Measurements from ENCODE around the gene OR2T4.

The OR2T4 gene

DNA sequence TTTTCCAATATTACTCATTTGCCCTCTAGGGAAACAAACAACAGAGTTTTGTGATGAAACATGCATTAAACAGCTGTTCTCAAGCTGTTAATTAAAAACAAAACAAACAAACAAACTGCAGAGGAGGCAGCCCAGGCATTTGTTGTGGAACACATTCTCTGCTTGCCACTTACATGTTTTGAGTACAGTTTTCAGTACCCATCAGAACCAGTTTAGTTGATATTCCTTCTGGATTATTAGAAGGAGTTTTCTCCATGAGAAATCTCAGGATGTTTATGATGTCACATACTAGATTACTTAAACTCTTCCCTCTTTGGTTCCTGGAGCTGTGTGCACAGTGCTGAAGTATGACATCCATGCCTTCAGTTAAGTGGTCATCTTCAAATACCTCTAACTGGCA is 14.0 kb downstream of the OR2T4 start, which contains the start of gene OR2T6:
Gene OR2T6 (plus strand): TSS at position 301 of the 400 bp plus-strand sequence. CDS start 11,863 bp downstream, outside the sequence.
- TF ChIP-seq CREB1 (IDR thresholded peaks at IDR 0.05; ENCODE audit: low read depth), result no peak
- TF ChIP-seq FOXM1 (IDR thresholded peaks at IDR 0.05; ENCODE audit: borderline replicate concordance, low read depth), result no peak
- no peak for TF ChIP-seq TEAD4 (IDR thresholded peaks at IDR 0.05)
- TF ChIP-seq RAD21 (IDR thresholded peaks at IDR 0.05; ENCODE audit: low read depth), result no peak
- TF ChIP-seq TCF12 (IDR thresholded peaks at IDR 0.05; ENCODE audit: low read depth), result no peak
- TF ChIP-seq, protein P1, sequence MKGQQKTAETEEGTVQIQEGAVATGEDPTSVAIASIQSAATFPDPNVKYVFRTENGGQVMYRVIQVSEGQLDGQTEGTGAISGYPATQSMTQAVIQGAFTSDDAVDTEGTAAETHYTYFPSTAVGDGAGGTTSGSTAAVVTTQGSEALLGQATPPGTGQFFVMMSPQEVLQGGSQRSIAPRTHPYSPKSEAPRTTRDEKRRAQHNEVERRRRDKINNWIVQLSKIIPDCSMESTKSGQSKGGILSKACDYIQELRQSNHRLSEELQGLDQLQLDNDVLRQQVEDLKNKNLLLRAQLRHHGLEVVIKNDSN (IDR thresholded peaks at IDR 0.05), result no peak
- TF ChIP-seq, protein P2, sequence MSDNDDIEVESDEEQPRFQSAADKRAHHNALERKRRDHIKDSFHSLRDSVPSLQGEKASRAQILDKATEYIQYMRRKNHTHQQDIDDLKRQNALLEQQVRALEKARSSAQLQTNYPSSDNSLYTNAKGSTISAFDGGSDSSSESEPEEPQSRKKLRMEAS (IDR thresholded peaks at IDR 0.05), result no peak
- TF ChIP-seq EGR1 (IDR thresholded peaks at IDR 0.05), result no peak
- TF ChIP-seq CEBPB (IDR thresholded peaks at IDR 0.05), result no peak
- TF ChIP-seq ZBTB7A (IDR thresholded peaks at IDR 0.05; ENCODE audit: low read depth), result no peak
- TF ChIP-seq, protein P3, sequence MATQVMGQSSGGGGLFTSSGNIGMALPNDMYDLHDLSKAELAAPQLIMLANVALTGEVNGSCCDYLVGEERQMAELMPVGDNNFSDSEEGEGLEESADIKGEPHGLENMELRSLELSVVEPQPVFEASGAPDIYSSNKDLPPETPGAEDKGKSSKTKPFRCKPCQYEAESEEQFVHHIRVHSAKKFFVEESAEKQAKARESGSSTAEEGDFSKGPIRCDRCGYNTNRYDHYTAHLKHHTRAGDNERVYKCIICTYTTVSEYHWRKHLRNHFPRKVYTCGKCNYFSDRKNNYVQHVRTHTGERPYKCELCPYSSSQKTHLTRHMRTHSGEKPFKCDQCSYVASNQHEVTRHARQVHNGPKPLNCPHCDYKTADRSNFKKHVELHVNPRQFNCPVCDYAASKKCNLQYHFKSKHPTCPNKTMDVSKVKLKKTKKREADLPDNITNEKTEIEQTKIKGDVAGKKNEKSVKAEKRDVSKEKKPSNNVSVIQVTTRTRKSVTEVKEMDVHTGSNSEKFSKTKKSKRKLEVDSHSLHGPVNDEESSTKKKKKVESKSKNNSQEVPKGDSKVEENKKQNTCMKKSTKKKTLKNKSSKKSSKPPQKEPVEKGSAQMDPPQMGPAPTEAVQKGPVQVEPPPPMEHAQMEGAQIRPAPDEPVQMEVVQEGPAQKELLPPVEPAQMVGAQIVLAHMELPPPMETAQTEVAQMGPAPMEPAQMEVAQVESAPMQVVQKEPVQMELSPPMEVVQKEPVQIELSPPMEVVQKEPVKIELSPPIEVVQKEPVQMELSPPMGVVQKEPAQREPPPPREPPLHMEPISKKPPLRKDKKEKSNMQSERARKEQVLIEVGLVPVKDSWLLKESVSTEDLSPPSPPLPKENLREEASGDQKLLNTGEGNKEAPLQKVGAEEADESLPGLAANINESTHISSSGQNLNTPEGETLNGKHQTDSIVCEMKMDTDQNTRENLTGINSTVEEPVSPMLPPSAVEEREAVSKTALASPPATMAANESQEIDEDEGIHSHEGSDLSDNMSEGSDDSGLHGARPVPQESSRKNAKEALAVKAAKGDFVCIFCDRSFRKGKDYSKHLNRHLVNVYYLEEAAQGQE (IDR thresholded peaks at IDR 0.05; ENCODE audit: low read depth), result no peak

DNA sequence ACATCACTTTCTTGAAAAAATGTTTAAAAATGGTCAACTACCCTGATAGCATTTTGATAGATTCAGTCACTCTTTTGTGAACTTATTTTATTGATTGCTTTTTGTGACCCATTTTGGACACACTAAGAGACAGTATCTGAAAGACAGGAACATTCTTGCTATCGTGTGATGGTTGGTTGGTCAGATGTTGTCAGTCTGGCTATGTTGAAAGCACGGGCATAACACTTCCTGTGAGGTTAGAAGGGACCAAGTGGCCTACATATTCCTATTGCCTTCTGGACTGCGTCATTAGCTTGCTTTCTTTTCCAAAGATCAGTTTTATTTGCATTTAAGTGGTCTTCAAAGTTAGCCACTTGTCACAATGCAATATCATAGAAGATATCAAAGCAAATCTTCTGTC is 15.5 kb downstream of the OR2T4 start:
- TF ChIP-seq ZBTB7A (IDR thresholded peaks at IDR 0.05; ENCODE audit: low read depth), result no peak
- TF ChIP-seq YY1 (IDR thresholded peaks at IDR 0.05; ENCODE audit: low read depth), result no peak
- no peak for TF ChIP-seq EGR1 (IDR thresholded peaks at IDR 0.05)
- no peak for TF ChIP-seq CEBPB (IDR thresholded peaks at IDR 0.05)
- TF ChIP-seq, protein P3 (IDR thresholded peaks at IDR 0.05; ENCODE audit: low read depth), result no peak
- TF ChIP-seq CREB1 (IDR thresholded peaks at IDR 0.05; ENCODE audit: low read depth), result no peak
- TF ChIP-seq, protein P2 (IDR thresholded peaks at IDR 0.05), result no peak
- TF ChIP-seq TCF12 (IDR thresholded peaks at IDR 0.05; ENCODE audit: low read depth), result no peak
- no peak for TF ChIP-seq FOXM1 (IDR thresholded peaks at IDR 0.05; ENCODE audit: borderline replicate concordance, low read depth)
- TF ChIP-seq TEAD4 (IDR thresholded peaks at IDR 0.05), result no peak
- TF ChIP-seq TAF1 (IDR thresholded peaks at IDR 0.05; ENCODE audit: low read depth), result no peak

DNA sequence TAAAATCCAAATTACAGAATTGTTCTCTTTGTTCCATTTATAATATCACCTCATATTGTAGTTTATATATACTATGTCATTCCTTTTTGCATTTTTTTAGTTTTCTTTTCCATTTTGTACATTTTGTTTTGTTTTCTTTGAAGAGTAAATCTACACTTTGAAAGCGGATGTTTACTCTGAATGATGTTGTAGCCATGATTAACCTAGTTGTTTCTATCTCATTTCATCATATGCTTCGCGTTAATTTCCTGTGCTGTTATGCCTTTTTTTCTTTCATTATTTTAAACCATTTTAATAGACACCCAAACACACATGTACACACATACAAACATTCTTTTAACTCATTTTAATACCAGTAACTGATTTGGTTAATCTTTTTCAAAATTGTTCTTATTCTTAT is 19.4 kb downstream of the OR2T4 start:
- TF ChIP-seq EGR1 (IDR thresholded peaks at IDR 0.05) (no peak), NFIC (IDR thresholded peaks at IDR 0.05) (no peak), ZBTB7A (IDR thresholded peaks at IDR 0.05; ENCODE audit: low read depth) (no peak), TEAD4 (IDR thresholded peaks at IDR 0.05) (no peak)
- TF ChIP-seq, protein P1 (IDR thresholded peaks at IDR 0.05), result no peak

DNA sequence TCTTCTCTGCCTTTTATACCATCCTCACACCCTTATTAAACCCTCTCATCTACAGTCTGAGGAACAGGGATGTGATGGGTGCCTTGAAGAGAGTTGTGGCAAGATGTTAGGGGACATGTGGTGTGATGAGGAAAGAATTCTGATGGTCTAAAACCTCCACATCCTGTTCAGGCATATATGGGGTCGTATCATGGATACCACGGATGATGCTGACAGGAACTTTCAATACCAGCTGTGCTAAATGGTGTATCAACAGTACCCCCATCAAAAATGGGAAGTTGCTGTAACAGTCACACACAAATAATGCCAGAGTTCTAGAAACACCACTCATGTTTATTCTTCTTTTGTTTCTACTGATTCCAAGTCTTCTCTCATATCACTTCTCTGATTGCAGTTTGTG is 27.0 kb downstream of the OR2T4 start:
- no peak for TF ChIP-seq CREB1 (IDR thresholded peaks at IDR 0.05; ENCODE audit: low read depth)
- no peak for TF ChIP-seq TEAD4 (IDR thresholded peaks at IDR 0.05)
- TF ChIP-seq TAF1 (IDR thresholded peaks at IDR 0.05; ENCODE audit: low read depth), result no peak
- TF ChIP-seq YY1 (IDR thresholded peaks at IDR 0.05; ENCODE audit: low read depth), result no peak
- no peak for TF ChIP-seq ZBTB7A (IDR thresholded peaks at IDR 0.05; ENCODE audit: low read depth)
- TF ChIP-seq EP300 (IDR thresholded peaks at IDR 0.05; ENCODE audit: borderline replicate concordance), result no peak
- no peak for TF ChIP-seq TCF12 (IDR thresholded peaks at IDR 0.05; ENCODE audit: low read depth)
- TF ChIP-seq RAD21 (IDR thresholded peaks at IDR 0.05; ENCODE audit: low read depth), result no peak
- TF ChIP-seq, protein P1 (IDR thresholded peaks at IDR 0.05), result no peak
- TF ChIP-seq, protein P3 (IDR thresholded peaks at IDR 0.05; ENCODE audit: low read depth), result no peak
